GM12872 (cell line): ENCODE measurements around the gene SH3YL1.

Source experiments
- CTCF ChIP-seq: IDR thresholded peaks from 3 replicates; pipeline ENCODE4 v1.5.1; 2011; ENCODE audit warnings: low read depth, mild to moderate bottlenecking, low read length, moderate library complexity; ENCODE audit not compliant: insufficient read depth

The SH3YL1 gene

GRCh38 chr2:238431-238830 is 25.4 kb downstream of the SH3YL1 start:
- no peak for TF ChIP-seq CTCF

- TF ChIP-seq CTCF, result no peak
Measured at GRCh38 chr2:237878-238277, 26.0 kb downstream of the SH3YL1 start.

DNA sequence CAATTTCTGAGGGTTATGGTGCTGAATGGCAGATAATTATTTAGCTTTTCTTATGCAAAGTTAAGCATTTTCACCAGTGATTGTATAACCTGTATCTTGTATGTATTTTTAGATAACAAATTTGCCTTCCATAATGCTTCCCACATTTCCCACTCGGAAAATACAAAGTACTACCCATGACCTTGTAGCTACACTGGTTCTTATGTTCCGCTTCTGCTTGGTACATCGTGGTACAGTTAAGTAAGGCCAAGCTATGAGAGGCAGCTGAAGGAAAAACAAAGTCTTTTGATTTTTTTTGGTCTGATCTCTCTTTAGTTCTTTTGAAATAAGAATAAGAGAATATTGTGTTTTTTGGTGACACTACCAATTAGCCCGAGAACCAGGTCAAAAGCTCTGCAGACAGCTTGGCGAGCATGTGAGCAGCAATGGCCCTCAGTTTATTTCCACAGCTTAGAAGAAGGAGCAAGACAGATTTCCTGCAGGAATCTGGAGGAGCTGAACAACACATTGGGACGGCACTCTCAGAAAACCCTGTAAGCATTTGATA is 26.8 kb downstream of the SH3YL1 start:
- no peak for TF ChIP-seq CTCF

- no peak for TF ChIP-seq CTCF
Measured at GRCh38 chr2:234421-234820, 29.4 kb downstream of the SH3YL1 start.

DNA sequence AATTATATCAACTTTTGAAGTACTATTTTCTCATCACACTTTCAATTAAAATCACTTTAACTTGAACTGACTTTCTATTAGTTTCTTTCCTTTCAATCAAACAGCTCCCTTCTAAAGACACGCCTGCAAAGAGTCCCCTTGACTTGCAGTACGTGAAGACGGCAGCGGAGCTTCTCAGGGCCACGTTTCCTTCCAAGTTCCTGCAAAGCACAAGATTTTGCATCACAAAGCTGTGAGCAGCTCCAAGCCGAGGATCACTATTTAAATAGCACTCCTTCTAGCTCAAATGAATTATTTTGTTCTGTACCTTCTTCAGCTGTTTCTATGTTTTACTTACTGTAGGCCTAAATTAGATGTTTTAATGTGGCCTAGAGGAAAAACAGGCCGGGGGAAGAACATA is 30.8 kb downstream of the SH3YL1 start:
- no peak for TF ChIP-seq CTCF

- TF ChIP-seq CTCF, result no peak
Measured at GRCh38 chr2:231521-232185, 32.2 kb downstream of the SH3YL1 start.

GRCh38 chr2:228518-229278 is 35.1 kb downstream of the SH3YL1 start:
- no peak for TF ChIP-seq CTCF
